K562 (cell line): Measurements from ENCODE around the gene SYNGR3. TPM values are rescaled to one million over a fixed set of nuclear protein-coding genes. Genes with fewer than 3 reads are reported as not detected.

Experiments
- ATAC-seq: fragments of 200-7000 bp; cut with Tn5 transposase; 3 replicates; pipeline ENCODE4 v1.9.1; 2020; ENCODE audit warnings: moderate library complexity
- Bru-seq: library from RNA; stranded (reverse); fragments of 400-500 nt; gene quantifications from one replicate; lab custom pipeline; 2021; lab: Mats Ljungman, UMichigan
- BruChase-seq, 2 experiments: library from RNA; stranded (reverse); fragments of 400-500 nt; gene quantifications; one replicate each; lab custom pipeline; 2021; lab: Mats Ljungman, UMichigan
- BruUV-seq: library from RNA; stranded (reverse); fragments of 400-500 nt; replicated peaks from 2 replicates; lab custom pipeline; 2021; lab: Mats Ljungman, UMichigan
- CTCF ChIA-PET: fragments of 300-600 bp; formaldehyde crosslinking; extraction: SDS; loops from one replicate; lab custom pipeline; 2021; ENCODE audit warnings: low intra/inter-chr PET ratio; lab: Yijun Ruan, JAX
- POLR2A ChIA-PET: fragments of 300-600, 350-650 bp; sonication (Branson Sonifier 250); formaldehyde crosslinking; extraction: SDS; loops from one replicate; lab custom pipeline; 2021; ENCODE audit warnings: antibody characterized with exemption, inconsistent platforms; lab: Yijun Ruan, JAX
- DNase-seq, 4 experiments: peaks; one replicate each; pipeline versions ENCODE4 v3.0.0 to v3.0.0-alpha.2; 2011 to 2018; ENCODE audit warnings: low spot score in 3 of 4, mixed read lengths in 3 of 4; ENCODE audit errors: extremely low read depth in 1 of 4
- FAIRE-seq: peaks from 2 replicates; lab custom pipeline; 2011; peaks lifted over from hg19 to GRCh38; lab: Jason Lieb, UNC
- H2AFZ ChIP-seq: 2 replicates; pipeline ENCODE4 v1.6.0; 2011; ENCODE audit warnings: low read depth, low read length, control low read depth, inconsistent platforms
- H3K27ac ChIP-seq: fragments of 200-600 bp; 3 replicates; pipeline ENCODE4 v1.8.0; 2011; ENCODE audit warnings: low read depth, mild to moderate bottlenecking, control low read depth, inconsistent platforms, low read length, moderate library complexity, mixed read lengths; ENCODE audit errors: extremely low read depth
- H3K27me3 ChIP-seq, 2 experiments: fragments of 300-600 bp in 1 of 2; 2 replicates in 1 of 2; 3 replicates in 1 of 2; pipeline versions ENCODE4 v1.6.0 to v1.8.0; 2011; ENCODE audit warnings: inconsistent platforms in 2 of 2, low read length in 2 of 2, mild to moderate bottlenecking in 1 of 2, mixed read lengths in 1 of 2, moderate library complexity in 1 of 2; ENCODE audit not compliant: control insufficient read depth in 2 of 2, insufficient read depth in 2 of 2
- H3K36me3 ChIP-seq: fragments of 300-600 bp; 3 replicates; pipeline ENCODE4 v1.8.0; 2011; ENCODE audit warnings: mild to moderate bottlenecking, low read length, inconsistent platforms; ENCODE audit not compliant: control insufficient read depth, insufficient read depth
- H3K4me1 ChIP-seq, 2 experiments: fragments of 200-600 bp in 1 of 2; replicated peaks in 1 of 2; 2 replicates in 1 of 2; 3 replicates in 1 of 2; pipeline versions ENCODE4 v1.5.1 to v1.8.0; 2011; ENCODE audit warnings: inconsistent platforms in 2 of 2, low read length in 2 of 2, mild to moderate bottlenecking in 1 of 2, mixed read lengths in 1 of 2, moderate library complexity in 1 of 2; ENCODE audit not compliant: control insufficient read depth in 2 of 2, insufficient read depth in 2 of 2
- H3K4me2 ChIP-seq: 2 replicates; pipeline ENCODE4 v1.6.1; 2011; ENCODE audit warnings: low read length, control low read depth, inconsistent platforms, mixed read lengths; ENCODE audit not compliant: insufficient read depth
- H3K4me3 ChIP-seq: fragments of 200-600 bp; sonication (generic), shearing (Covaris generic); 2 replicates; pipeline ENCODE4 v1.5.1; 2016; ENCODE audit warnings: control low read depth, inconsistent platforms
- H3K79me2 ChIP-seq: fragments of 200-600 bp; 3 replicates; pipeline ENCODE4 v1.8.0; 2011; ENCODE audit warnings: low read length, inconsistent platforms; ENCODE audit not compliant: control insufficient read depth, insufficient read depth
- H3K9ac ChIP-seq, 2 experiments: 2 replicates each; pipeline versions ENCODE4 v1.6.0 to v1.6.1; 2011; ENCODE audit warnings: low read depth in 2 of 2, low read length in 2 of 2, control low read depth in 1 of 2, inconsistent platforms in 1 of 2, mild to moderate bottlenecking in 1 of 2, mixed read lengths in 1 of 2; ENCODE audit not compliant: insufficient read depth in 1 of 2
- H3K9me1 ChIP-seq: one replicate; pipeline ENCODE4 v1.6.0; 2011; ENCODE audit warnings: inconsistent platforms, mild to moderate bottlenecking, low read length, moderate library complexity; ENCODE audit not compliant: control insufficient read depth, insufficient read depth
- H3K9me3 ChIP-seq: replicated peaks from 2 replicates; pipeline ENCODE4 v1.5.1; 2011; ENCODE audit warnings: low read depth, low read length, inconsistent platforms; ENCODE audit not compliant: control insufficient read depth, insufficient read depth
- H4K20me1 ChIP-seq: replicated peaks from 2 replicates; pipeline ENCODE4 v1.6.1; 2011; ENCODE audit warnings: low read length, inconsistent platforms, mixed read lengths; ENCODE audit not compliant: control insufficient read depth, insufficient read depth
- CXXC5 ChIP-seq: fragments of 250-450 bp; sonication (Bioruptor Pico); IDR thresholded peaks from 2 replicates; pipeline ENCODE4 v1.8.0; 2022; ENCODE audit warnings: inconsistent platforms, mild to moderate bottlenecking, moderate library complexity
- ESRRA ChIP-seq: fragments of 450-650 bp; IDR thresholded peaks from 2 replicates; pipeline ENCODE4 v1.6.1; 2014; ENCODE audit warnings: low read depth, mild to moderate bottlenecking, moderate library complexity, borderline replicate concordance
- NONO ChIP-seq, 2 experiments: fragments of 200-400 bp in 1 of 2; fragments of 450-650 bp in 1 of 2; formaldehyde crosslinking in 1 of 2; IDR thresholded peaks; 2 replicates each; pipeline ENCODE4 v1.6.1; 2017; ENCODE audit warnings: low read depth in 2 of 2, mild to moderate bottlenecking in 2 of 2, moderate library complexity in 2 of 2, low read length in 1 of 2
- WGBS: fragments of 100-300 bp; shearing (Covaris generic); methylation state at CpG from one replicate; pipeline ENCODE4 v1.1.6; 2016; ENCODE audit warnings: low coverage, mixed read lengths; ENCODE audit not compliant: insufficient coverage; ENCODE audit errors: missing lambda C conversion rate; 5-methylcytosine and 5-hydroxymethylcytosine counted together
- in situ Hi-C: fragments of 300-500 bp; cut with MboI; formaldehyde crosslinking; loops from 4 replicates; pipeline ENCODE4 v1.15.0; 2018; ENCODE audit warnings: inconsistent platforms, mixed read lengths
- intact Hi-C: fragments of 100-400 bp; cut with micrococcal nuclease; formaldehyde crosslinking; loops from 2 replicates; pipeline ENCODE4 v1.14.2; 2022
- long read RNA-seq, 3 experiments: library from polyadenylated mRNA in 2 of 3; library from RNA in 1 of 3; unstranded in 2 of 3; stranded (forward) in 1 of 3; transcript quantifications; one replicate each; pipeline ENCODE4 v2.0.0, GENCODE V29; 2019 to 2022
- polyA minus RNA-seq, 3 experiments: library from RNA; depleted of rRNA, polyadenylated mRNA; stranded (reverse); fragments of >200 nt; gene quantifications; 2 replicates each; pipeline ENCODE4 v1.2.3, GENCODE V29; 2011
- polyA plus RNA-seq, 8 experiments: library from polyadenylated mRNA; depleted of rRNA in 4 of 8; stranded (reverse) in 5 of 8; unstranded in 3 of 8; fragments of >200 nt; fragmentation: Nextera tagmentation in 2 of 8; fragmentation: Illumina TruSeq in 1 of 8; extraction: Ambion mirVana in 2 of 8; extraction: Trizol in 1 of 8; gene quantifications; 2 replicates each; pipeline versions ENCODE4 v1.2.1 to v1.2.3, GENCODE V29; 2011 to 2014; ENCODE audit warnings: inconsistent platforms in 1 of 8, missing spikeins in 1 of 8
- total RNA-seq, 7 experiments: library from RNA; depleted of rRNA in 6 of 7; stranded (reverse); fragments of >200 nt in 6 of 7; fragmentation: Illumina TruSeq in 2 of 7; extraction: Trizol in 2 of 7; gene quantifications; 2 replicates each; pipeline versions ENCODE4 v1.2.1 to v1.2.3, GENCODE V29; 2011 to 2021; ENCODE audit warnings: low replicate concordance in 1 of 7
- TF ChIP-seq, protein P1 (sequence below): fragments of 250-450 bp; sonication (Bioruptor Pico); IDR thresholded peaks from 2 replicates; pipeline ENCODE4 v1.5.0; 2020; ENCODE audit warnings: mild to moderate bottlenecking, borderline replicate concordance
- TF ChIP-seq, protein P2 (sequence below): fragments of 250-450 bp; sonication (Bioruptor Pico); IDR thresholded peaks from 2 replicates; pipeline ENCODE4 v1.9.0; 2021; ENCODE audit warnings: mild to moderate bottlenecking, inconsistent platforms

SYNGR3 gene
- total RNA-seq (2011; cell fraction: chromatin; rRNA removed; ENCODE audit: low replicate concordance) = 9.9 and 36.5 TPM in 2 replicates
- total RNA-seq (2011; cell fraction: nucleolus; rRNA removed) = 44.1 and 46.0 TPM in 2 replicates
- total RNA-seq (2011; cell fraction: nucleoplasm; rRNA removed) = 27.9 and 32.7 TPM in 2 replicates
- 69.2 and 110 TPM in 2 replicates for total RNA-seq (2014; rRNA removed)
- 17.8 and 20.7 TPM in 2 replicates for total RNA-seq (2014; rRNA removed; fragmentation: Illumina TruSeq; extraction: Trizol)
- total RNA-seq (2015; rRNA removed; fragmentation: Illumina TruSeq; extraction: Trizol) = 24.4 and 28.6 TPM in 2 replicates
- total RNA-seq (2021) = 61.9 and 68.8 TPM in 2 replicates
- polyA plus RNA-seq (2011; rRNA removed) = 36.3 and 38.3 TPM in 2 replicates
- polyA plus RNA-seq (2011; cell fraction: cytosol; rRNA removed) = 65.6 and 158 TPM in 2 replicates
- polyA plus RNA-seq (2011; cell fraction: nucleus; rRNA removed) = 37.4 and 52.6 TPM in 2 replicates
- 49.8 and 53.8 TPM in 2 replicates for polyA plus RNA-seq (2012)
- polyA plus RNA-seq (2014; fragmentation: Illumina TruSeq; extraction: Trizol) = 41.5 and 44.1 TPM in 2 replicates
- polyA plus RNA-seq (2014; fragmentation: Nextera tagmentation; extraction: Ambion mirVana) = 1 to 10 TPM; 3.7 to 4.4 TPM
- polyA plus RNA-seq (2014; rRNA removed) = 47.7 and 69.1 TPM in 2 replicates
- 14.7 and 22.4 TPM in 2 replicates for polyA minus RNA-seq (2011; rRNA and poly(A)+ RNA removed)
- 42.2 and 50.7 TPM in 2 replicates for polyA minus RNA-seq (2011; cell fraction: cytosol; rRNA and poly(A)+ RNA removed)
- 16.2 and 16.4 TPM in 2 replicates for polyA minus RNA-seq (2011; cell fraction: nucleus; rRNA and poly(A)+ RNA removed)
- Bru-seq, nascent RNA = percentile 57 among the genes with signal in this experiment
- percentile 61 among the genes with signal in this experiment for BruChase-seq, experiment 1, labeled RNA remaining after a 2-hour chase
- percentile 65 among the genes with signal in this experiment for BruChase-seq, experiment 2, labeled RNA remaining after a 6-hour chase
- long read RNA-seq, experiment 1, transcript SYNGR3-204 (2 exons, 752 nt) = major isoform, 226 of 289 reads
- long read RNA-seq, experiment 1, partial matches to known transcripts = 0 of 289 reads
- long read RNA-seq, experiment 1, other reads (novel, unspliced or antisense) = 59 of 289 reads
- long read RNA-seq, experiment 2, transcript SYNGR3-204 (2 exons, 752 nt) = major isoform, 78 of 96 reads
- long read RNA-seq, experiment 2, partial matches to known transcripts = 0 of 96 reads
- long read RNA-seq, experiment 2, other reads (novel, unspliced or antisense) = 17 of 96 reads
- long read RNA-seq, experiment 3, transcript SYNGR3-204 (2 exons, 752 nt) = major isoform, 130 of 146 reads
- long read RNA-seq, experiment 3, partial matches to known transcripts = 0 of 146 reads
- long read RNA-seq, experiment 3, other reads (novel, unspliced or antisense) = 14 of 146 reads

DNA sequence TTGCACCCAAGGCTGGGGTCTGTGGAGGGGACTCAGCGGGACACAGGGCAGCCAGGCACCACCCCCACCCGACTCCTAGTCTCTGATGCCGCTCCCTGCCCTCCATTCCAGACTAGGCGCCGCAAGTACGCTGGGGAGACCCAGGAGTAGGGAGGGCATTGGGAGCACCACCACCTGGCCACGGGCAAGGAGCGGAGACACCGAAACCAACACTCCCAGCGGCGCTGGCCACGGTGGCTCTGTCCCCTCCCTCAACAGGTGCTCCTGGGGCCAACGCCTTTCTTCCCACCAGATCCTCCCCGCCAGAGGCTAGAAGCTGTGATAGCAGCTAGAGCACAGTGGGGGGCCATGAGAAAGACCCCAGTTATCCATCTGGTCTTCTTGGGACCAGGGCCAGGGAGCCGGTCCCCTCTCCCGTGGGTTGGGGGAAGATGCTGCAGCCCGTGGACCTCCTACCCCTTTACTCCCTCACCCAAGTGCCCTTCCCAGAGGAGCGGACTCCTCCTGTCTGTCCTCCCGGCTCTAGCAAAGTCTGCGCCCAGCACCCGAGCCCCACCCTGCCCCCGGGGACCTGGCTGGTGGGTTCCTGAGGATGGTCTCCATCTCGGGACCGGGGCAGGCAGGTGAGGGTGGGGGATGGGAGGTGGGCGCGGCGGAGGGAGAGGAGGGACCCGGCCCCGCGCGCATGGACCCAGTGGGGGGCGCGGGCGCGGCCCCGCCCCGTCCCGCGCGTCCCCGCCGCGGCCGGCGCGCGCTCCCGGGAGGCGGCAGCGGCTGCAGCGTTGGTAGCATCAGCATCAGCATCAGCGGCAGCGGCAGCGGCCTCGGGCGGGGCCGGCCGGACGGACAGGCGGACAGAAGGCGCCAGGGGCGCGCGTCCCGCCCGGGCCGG, at the start of gene SYNGR3:
Gene SYNGR3, plus strand, starts transcription at position 762 of the 892 bp plus-strand sequence. CDS start 133 bp downstream, outside the sequence.
- FAIRE-seq (no peak), ATAC-seq (peak; percentile 17), DNase-seq (peak in 3 of 4 experiments; percentile 47 to 67 (median 52))
- Histone ChIP-seq H3K4me2 (peak within 1 kb of the TSS; percentile 72), H3K4me3 (peak within 1 kb of the TSS; percentile 38), H3K27me3 (no peaks in the 10 kb centered on the region), H3K36me3 (peaks cover 26% of the 10 kb centered on the region; the same call in 1 of the 3 replicates), H3K9me1 (no peaks in the 10 kb centered on the region), H3K9ac (peak within 1 kb of the TSS; percentile 63 to 87; a peak in 3 of 4 replicates), H3K9me3 (no peaks in the 10 kb centered on the region), H4K20me1 (no peaks in the 10 kb centered on the region), H3K27ac (peak within 1 kb of the TSS; percentile 76), H2AFZ (peak within 1 kb of the TSS; percentile 83), H3K4me1 (peaks cover 35 to 79% of the 10 kb centered on the region in 2 experiments), H3K79me2 (peaks cover 36% of the 10 kb centered on the region)
- ChIA-PET CTCF (no interaction called here), POLR2A (interaction anchor here (1.5 to 10.2 kb wide), 2 partner anchors 11 to 23 kb away, joined by 4 to 103 read pairs; partner anchors contain the start of genes RNF151 and RPS2)
- intact Hi-C loops (no loop called here), in situ Hi-C loops (no loop called here)
- 32% methylated on average over 29 of the region's 67 CpGs for WGBS
- no TSS peak for BruUV-seq
- TF ChIP-seq NONO (IDR thresholded peaks at IDR 0.05; ENCODE audit: low read depth in 2 of 2, low read length in 1 of 2) = 0 out of 4 replicates have a peak, but pooled peaks of 1 of the 2 experiments have one; percentile 26
- TF ChIP-seq, protein P1, sequence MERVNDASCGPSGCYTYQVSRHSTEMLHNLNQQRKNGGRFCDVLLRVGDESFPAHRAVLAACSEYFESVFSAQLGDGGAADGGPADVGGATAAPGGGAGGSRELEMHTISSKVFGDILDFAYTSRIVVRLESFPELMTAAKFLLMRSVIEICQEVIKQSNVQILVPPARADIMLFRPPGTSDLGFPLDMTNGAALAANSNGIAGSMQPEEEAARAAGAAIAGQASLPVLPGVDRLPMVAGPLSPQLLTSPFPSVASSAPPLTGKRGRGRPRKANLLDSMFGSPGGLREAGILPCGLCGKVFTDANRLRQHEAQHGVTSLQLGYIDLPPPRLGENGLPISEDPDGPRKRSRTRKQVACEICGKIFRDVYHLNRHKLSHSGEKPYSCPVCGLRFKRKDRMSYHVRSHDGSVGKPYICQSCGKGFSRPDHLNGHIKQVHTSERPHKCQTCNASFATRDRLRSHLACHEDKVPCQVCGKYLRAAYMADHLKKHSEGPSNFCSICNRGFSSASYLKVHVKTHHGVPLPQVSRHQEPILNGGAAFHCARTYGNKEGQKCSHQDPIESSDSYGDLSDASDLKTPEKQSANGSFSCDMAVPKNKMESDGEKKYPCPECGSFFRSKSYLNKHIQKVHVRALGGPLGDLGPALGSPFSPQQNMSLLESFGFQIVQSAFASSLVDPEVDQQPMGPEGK (CRISPR knock-in tag) = no peak
- TF ChIP-seq, protein P2, sequence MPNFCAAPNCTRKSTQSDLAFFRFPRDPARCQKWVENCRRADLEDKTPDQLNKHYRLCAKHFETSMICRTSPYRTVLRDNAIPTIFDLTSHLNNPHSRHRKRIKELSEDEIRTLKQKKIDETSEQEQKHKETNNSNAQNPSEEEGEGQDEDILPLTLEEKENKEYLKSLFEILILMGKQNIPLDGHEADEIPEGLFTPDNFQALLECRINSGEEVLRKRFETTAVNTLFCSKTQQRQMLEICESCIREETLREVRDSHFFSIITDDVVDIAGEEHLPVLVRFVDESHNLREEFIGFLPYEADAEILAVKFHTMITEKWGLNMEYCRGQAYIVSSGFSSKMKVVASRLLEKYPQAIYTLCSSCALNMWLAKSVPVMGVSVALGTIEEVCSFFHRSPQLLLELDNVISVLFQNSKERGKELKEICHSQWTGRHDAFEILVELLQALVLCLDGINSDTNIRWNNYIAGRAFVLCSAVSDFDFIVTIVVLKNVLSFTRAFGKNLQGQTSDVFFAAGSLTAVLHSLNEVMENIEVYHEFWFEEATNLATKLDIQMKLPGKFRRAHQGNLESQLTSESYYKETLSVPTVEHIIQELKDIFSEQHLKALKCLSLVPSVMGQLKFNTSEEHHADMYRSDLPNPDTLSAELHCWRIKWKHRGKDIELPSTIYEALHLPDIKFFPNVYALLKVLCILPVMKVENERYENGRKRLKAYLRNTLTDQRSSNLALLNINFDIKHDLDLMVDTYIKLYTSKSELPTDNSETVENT (CRISPR knock-in tag) = 0 out of 2 replicates have a peak, but pooled peaks have one; percentile 46
- TF ChIP-seq CXXC5 (CRISPR knock-in tag) = peak; percentile 56; the same call in 1 of the 2 replicates
- TF ChIP-seq ESRRA = no peak
